HG02973 (cell line): ENCODE results near the gene NOMO2.
"Not testable (repeated sequence)": the region's sequence is repeated elsewhere in the genome, so short reads cannot be mapped to it uniquely, and the experiment has no call there.

Experiments used
- ATAC-seq: cut with Tn5 transposase; IDR thresholded peaks from one replicate; pipeline ENCODE4 v1.9.1; 2021; ENCODE audit warnings: moderate library complexity; ENCODE audit not compliant: unreplicated experiment

Gene NOMO2

GRCh38 chr16:18575298-18575917, 13.5 kb upstream of the NOMO2 start:
- not testable (repeated sequence) for ATAC-seq

GRCh38 chr16:18573887-18574286, 12.0 kb upstream of the NOMO2 start:
- ATAC-seq, result not testable (repeated sequence)

- ATAC-seq, result not testable (repeated sequence)
These were observed 11.1 kb upstream of the NOMO2 start for GRCh38 chr16:18572973-18573372.

GRCh38 chr16:18571307-18571850, 9.5 kb upstream of the NOMO2 start:
- ATAC-seq, result not testable (repeated sequence)

GRCh38 chr16:18570529-18571306, 8.8 kb upstream of the NOMO2 start:
- not testable (repeated sequence) for ATAC-seq

GRCh38 chr16:18560416-18561220, 1.3 kb downstream of the NOMO2 start:
- ATAC-seq, result not testable (repeated sequence)

- ATAC-seq, result not testable (repeated sequence)
These were observed 8.2 kb downstream of the NOMO2 start for GRCh38 chr16:18553671-18554070.

- not testable (repeated sequence) for ATAC-seq
These were observed 14.5 kb downstream of the NOMO2 start for GRCh38 chr16:18547382-18547781.

- ATAC-seq, result not testable (repeated sequence)
These were observed 15.0 kb downstream of the NOMO2 start for GRCh38 chr16:18546853-18547252.

GRCh38 chr16:18544232-18545081, 17.4 kb downstream of the NOMO2 start:
- ATAC-seq, result not testable (repeated sequence)

GRCh38 chr16:18541912-18542311, 20.0 kb downstream of the NOMO2 start:
- ATAC-seq, result not testable (repeated sequence)

- ATAC-seq, result not testable (repeated sequence)
These were observed 24.9 kb downstream of the NOMO2 start for GRCh38 chr16:18537004-18537403.

- not testable (repeated sequence) for ATAC-seq
These were observed 26.3 kb downstream of the NOMO2 start for GRCh38 chr16:18535519-18536168.

GRCh38 chr16:18534308-18534707, 27.6 kb downstream of the NOMO2 start:
- not testable (repeated sequence) for ATAC-seq

GRCh38 chr16:18531323-18531722, 30.6 kb downstream of the NOMO2 start:
- ATAC-seq, result not testable (repeated sequence)

GRCh38 chr16:18530329-18530728, 31.6 kb downstream of the NOMO2 start:
- not testable (repeated sequence) for ATAC-seq

- ATAC-seq, result not testable (repeated sequence)
These were observed 35.4 kb downstream of the NOMO2 start for GRCh38 chr16:18526547-18526946.

GRCh38 chr16:18525882-18526482, 35.9 kb downstream of the NOMO2 start:
- ATAC-seq, result not testable (repeated sequence)

- ATAC-seq, result not testable (repeated sequence)
These were observed 39.3 kb downstream of the NOMO2 start for GRCh38 chr16:18522637-18523036.
